Measurements from ENCODE around the gene RASA3.

Gene RASA3

GRCh38 chr13:113976711-113977684, 155.4 kb downstream of the RASA3 start:
- no peak for DNase-seq

GRCh38 chr13:113975416-113975815, 157.0 kb downstream of the RASA3 start:
- DNase-seq: no peak

- DNase-seq: no peak
Observed at GRCh38 chr13:113974304-113975281, 157.8 kb downstream of the RASA3 start.

- DNase-seq: no peak
Observed at GRCh38 chr13:113973218-113974164, 158.9 kb downstream of the RASA3 start, which contains the start of gene C13orf46. C13orf46 (minus strand) TSS chr13:113974076; CDS start chr13:113973997, 79 bp downstream.

GRCh38 chr13:113972451-113973217, 159.8 kb downstream of the RASA3 start:
- DNase-seq: no peak

- no peak for DNase-seq
Observed at GRCh38 chr13:113971471-113972231, 160.8 kb downstream of the RASA3 start.

GRCh38 chr13:113970810-113971470, 161.5 kb downstream of the RASA3 start:
- DNase-seq: no peak

GRCh38 chr13:113969973-113970611, 162.3 kb downstream of the RASA3 start:
- DNase-seq: no peak

- no peak for DNase-seq
Observed at GRCh38 chr13:113969311-113969972, 163.0 kb downstream of the RASA3 start.

- DNase-seq: no peak
Observed at GRCh38 chr13:113968463-113969310, 163.7 kb downstream of the RASA3 start.

GRCh38 chr13:113967729-113968462, 164.5 kb downstream of the RASA3 start:
- no peak for DNase-seq

- DNase-seq: no peak
Observed at GRCh38 chr13:113967206-113967720, 165.2 kb downstream of the RASA3 start.

GRCh38 chr13:113965968-113966884, 166.2 kb downstream of the RASA3 start:
- DNase-seq: no peak

- DNase-seq: no peak
Observed at GRCh38 chr13:113965383-113965874, 167.0 kb downstream of the RASA3 start.

- no peak for DNase-seq
Observed at GRCh38 chr13:113964251-113964995, 168.0 kb downstream of the RASA3 start.

All from NCI-H748 treated with DMSO at 0.1 percent for 48 hours (cell line).